ENCODE results near the gene VGLL4.

DNA sequence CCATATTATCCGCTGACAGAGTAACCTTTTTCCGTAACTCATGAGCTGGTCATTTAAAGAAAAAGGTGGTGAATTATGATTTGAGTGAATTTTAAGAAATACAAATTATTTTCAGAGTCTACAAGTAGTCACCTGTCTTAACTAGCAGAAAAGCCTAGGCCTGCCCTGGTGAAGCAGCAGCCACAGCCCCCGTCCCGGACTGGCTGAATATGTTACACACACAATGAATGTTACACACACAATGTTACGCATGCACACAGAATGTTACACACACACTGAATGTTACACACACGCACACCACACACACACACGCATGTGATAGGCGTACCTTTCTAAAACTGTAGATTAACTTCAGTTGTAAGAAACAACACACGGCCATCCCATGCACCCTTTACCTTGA, 77.8 kb downstream of the VGLL4 start:
- no peak for TF ChIP-seq EZH2 (IDR thresholded peaks at IDR 0.05; ENCODE audit: borderline replicate concordance, insufficient read depth, low read depth, low read length, poor library complexity, severe bottlenecking)
- TF ChIP-seq, protein P1, sequence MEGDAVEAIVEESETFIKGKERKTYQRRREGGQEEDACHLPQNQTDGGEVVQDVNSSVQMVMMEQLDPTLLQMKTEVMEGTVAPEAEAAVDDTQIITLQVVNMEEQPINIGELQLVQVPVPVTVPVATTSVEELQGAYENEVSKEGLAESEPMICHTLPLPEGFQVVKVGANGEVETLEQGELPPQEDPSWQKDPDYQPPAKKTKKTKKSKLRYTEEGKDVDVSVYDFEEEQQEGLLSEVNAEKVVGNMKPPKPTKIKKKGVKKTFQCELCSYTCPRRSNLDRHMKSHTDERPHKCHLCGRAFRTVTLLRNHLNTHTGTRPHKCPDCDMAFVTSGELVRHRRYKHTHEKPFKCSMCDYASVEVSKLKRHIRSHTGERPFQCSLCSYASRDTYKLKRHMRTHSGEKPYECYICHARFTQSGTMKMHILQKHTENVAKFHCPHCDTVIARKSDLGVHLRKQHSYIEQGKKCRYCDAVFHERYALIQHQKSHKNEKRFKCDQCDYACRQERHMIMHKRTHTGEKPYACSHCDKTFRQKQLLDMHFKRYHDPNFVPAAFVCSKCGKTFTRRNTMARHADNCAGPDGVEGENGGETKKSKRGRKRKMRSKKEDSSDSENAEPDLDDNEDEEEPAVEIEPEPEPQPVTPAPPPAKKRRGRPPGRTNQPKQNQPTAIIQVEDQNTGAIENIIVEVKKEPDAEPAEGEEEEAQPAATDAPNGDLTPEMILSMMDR (IDR thresholded peaks at IDR 0.05): no peak

Data from B cell (primary cell).